Mammary microvascular endothelial cell (primary cell): ENCODE results near the gene ZBTB8OS. TPM values are rescaled to one million over a fixed set of nuclear protein-coding genes. Genes with fewer than 3 reads are reported as not detected.

Experiments used
- total RNA-seq: library from RNA; depleted of rRNA; stranded (reverse); fragments of >200 nt; gene quantifications from 2 replicates; pipeline ENCODE4 v1.2.3, GENCODE V29; 2015

Gene ZBTB8OS
- total RNA-seq = 37.9 and 39.6 TPM in 2 replicates

DNA sequence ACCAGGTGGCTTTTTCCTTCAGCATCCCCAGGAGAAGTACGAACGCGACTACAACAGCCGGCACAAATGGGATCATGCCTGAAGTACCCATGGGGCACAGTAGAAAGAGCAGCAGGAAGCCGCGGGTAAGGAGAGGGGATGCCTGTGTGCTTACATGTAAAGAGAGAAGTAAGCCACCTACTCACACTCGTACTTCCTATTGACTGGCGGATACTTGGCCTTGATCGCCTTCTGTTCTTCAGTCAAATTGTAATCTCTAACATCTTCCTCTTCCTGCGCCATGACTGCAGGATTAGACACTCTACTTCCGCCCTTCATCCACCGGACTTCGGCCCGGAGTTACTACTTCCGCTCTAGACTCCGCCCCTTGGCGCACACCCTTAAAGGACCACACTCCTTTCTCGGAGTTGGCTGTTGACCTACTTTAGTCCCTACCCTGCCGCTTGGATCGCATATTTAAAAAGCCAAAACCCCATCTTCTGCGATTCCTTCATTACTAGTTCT is at the start of gene ZBTB8OS:
ZBTB8OS (minus strand) TSS at position 303 of the 504 bp plus-strand sequence; CDS start at position 282, 21 bp downstream.

GRCh38 chr1:32650752-32651460 is 556 bp upstream of the ZBTB8OS start, which contains the start of gene RBBP4:
RBBP4 (plus strand) TSS chr1:32651208; CDS start chr1:32651307, 99 bp downstream.

Other genes with a start within 250 kb of the ZBTB8OS start
- gene ZBTB8B, start 185.5 kb downstream of the ZBTB8OS start, total RNA-seq = under 0.01 TPM in 1 of 2 replicates, not detected in the other
- 3.0 and 3.7 TPM in 2 replicates for gene ZBTB8A, start 111.1 kb downstream of the ZBTB8OS start, total RNA-seq
- gene RBBP4, start 658 bp upstream of the ZBTB8OS start, total RNA-seq = 113 and 117 TPM in 2 replicates
- 6.3 and 10.6 TPM in 2 replicates for gene SYNC, start 52.2 kb upstream of the ZBTB8OS start, total RNA-seq
- 98.2 and 111 TPM in 2 replicates for gene YARS1, start 166.8 kb upstream of the ZBTB8OS start, total RNA-seq
- 14.8 and 16.4 TPM in 2 replicates for gene S100PBP, start 167.1 kb upstream of the ZBTB8OS start, total RNA-seq
- 0.07 TPM in 1 of 2 replicates, not detected in the other for gene FNDC5, start 220.4 kb upstream of the ZBTB8OS start, total RNA-seq
- not detected in 2 replicates for gene HPCA, start 235.9 kb upstream of the ZBTB8OS start, total RNA-seq